Measurements from ENCODE around the gene PLXNA4.

GRCh38 chr7:132618956-132619305 is 42.7 kb upstream of the PLXNA4 start:
- no peak for TF ChIP-seq CTCF (optimal IDR thresholded peaks at IDR 0.05 in 1 of 3, IDR thresholded peaks at IDR 0.05 in 1 of 3, conservative IDR thresholded peaks at IDR 0.05 in 1 of 3; ENCODE audit: extremely low read depth in 1 of 3, insufficient read depth in 2 of 3, low read length in 3 of 3)
- TF ChIP-seq EZH2 (IDR thresholded peaks at IDR 0.05; ENCODE audit: low read length): no peak

All from keratinocyte (primary cell).